HG02678 (cell line): Measurements from ENCODE around the gene KIAA1671.

Source experiments
- ATAC-seq: cut with Tn5 transposase; IDR thresholded peaks from one replicate; pipeline ENCODE4 v1.9.1; 2021; ENCODE audit warnings: mild to moderate bottlenecking, moderate library complexity; ENCODE audit not compliant: unreplicated experiment

KIAA1671 gene

GRCh38 chr22:25109878-25110595 is 157.5 kb downstream of the KIAA1671 start:
- ATAC-seq, result no peak

- ATAC-seq, result no peak
Observed at GRCh38 chr22:25110596-25110845, 158.0 kb downstream of the KIAA1671 start.

GRCh38 chr22:25110846-25111578 is 158.5 kb downstream of the KIAA1671 start:
- no peak for ATAC-seq

DNA sequence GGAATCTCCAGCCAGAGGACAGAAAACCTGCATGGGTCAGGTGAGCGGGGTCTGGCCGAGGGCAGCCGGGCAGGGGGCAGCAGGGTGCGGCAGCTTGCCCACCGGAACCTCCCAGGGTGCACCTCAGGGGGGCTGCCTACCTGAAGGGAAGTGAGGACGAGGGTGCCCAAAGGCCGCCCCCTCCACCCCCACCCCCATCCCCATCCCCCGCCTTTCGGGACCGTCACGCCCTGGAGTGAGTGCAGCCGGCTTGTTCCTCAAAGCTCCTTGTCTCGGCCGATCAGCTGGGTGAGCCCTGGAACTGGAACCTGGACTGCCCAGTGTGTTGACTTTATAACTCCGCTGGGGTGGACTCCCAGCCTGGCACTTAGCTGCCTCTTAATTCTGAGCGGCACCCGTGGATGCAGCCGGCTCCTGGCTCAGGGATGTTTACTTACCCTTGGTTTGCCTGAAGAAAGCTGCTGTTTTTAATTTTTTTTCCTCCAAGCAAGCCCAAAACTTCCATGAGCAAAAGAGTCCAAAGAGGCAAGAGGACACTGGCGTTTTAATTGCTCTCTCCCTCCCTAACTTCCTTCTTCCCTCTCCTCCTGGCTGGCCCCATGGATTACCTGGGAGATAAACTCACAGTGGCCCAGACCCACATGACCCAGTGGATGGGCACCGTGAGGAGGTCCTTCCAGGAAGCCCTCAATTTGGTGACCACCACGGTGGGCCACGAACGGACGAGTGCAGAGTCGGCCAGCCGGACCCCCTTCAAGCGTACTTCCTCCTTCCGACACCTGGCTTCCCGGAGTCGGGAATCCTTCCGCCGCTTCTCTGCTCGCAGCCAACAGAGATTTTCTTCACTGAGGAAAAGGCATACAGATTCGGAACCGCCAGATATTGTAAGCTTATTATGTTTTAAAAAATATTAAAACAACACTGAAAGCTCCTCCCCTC is 159.3 kb downstream of the KIAA1671 start:
- ATAC-seq, result no peak

- ATAC-seq, result no peak
Observed at GRCh38 chr22:25112538-25113253, 160.2 kb downstream of the KIAA1671 start.

DNA sequence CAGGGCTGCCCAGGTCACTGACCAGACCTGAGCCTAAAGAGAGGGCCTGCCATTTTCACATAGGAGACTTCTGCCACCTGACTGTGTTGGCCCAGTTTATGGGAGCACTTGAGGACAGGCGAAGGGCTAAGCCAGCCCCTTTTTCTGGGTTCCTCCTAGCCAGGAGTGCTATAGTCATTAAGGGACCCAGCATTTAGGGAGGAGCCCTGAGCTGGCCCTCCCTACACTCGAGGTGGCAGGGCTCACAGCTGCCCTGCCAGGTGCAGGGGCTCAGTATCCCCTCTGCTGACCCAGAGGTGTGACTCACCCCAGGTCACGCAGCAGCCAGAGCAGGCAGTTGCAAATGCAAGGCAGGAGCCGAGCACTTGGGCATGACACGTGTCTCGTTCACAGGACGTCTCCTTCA is 160.8 kb downstream of the KIAA1671 start:
- no peak for ATAC-seq

DNA sequence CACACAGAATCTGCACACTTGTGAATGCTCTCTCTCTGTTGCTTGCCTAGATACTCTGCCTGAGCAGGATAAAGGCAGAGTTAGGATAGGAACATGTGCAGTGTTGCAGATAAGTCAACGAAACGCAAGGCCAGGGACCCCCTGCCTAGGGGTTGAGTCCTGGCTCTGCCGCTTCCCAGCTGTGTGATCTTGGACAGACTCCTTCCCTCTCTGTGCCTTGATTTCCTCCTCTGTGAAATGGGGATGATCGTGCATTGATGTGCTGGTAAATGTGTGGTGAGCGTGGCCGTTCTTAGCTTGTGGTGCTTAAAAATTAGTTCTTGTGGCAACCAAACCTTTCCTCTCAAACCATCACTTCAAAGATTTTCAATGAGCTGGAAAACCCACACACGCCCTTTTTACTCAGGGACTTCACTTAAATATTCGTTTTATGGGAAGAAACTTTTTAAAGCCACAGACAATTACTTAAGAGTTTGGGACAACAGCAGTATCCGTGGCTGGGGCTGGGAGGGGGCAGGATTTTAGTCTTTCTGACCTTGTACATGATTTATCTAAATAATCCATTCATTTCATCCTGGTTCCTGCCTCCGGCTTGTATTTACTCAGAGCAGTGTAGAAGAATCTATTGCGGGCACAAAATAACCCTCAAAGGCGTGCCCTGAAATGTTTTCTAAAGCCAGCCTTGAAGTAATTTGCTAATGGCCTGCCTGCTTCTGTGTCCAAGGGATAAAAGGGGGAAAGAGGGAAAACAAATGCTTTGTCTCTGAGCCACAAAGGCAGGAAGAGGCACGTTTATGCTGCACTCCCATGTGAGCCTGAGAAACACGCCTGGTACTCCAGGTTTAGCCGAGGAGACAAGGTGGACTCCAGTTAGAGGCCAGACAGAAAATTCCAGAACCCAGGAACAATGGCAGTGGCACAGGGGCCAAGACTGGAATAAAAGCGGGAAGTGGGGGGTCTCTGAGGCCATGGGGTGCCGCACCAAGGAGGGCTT is 162.2 kb downstream of the KIAA1671 start:
- no peak for ATAC-seq

DNA sequence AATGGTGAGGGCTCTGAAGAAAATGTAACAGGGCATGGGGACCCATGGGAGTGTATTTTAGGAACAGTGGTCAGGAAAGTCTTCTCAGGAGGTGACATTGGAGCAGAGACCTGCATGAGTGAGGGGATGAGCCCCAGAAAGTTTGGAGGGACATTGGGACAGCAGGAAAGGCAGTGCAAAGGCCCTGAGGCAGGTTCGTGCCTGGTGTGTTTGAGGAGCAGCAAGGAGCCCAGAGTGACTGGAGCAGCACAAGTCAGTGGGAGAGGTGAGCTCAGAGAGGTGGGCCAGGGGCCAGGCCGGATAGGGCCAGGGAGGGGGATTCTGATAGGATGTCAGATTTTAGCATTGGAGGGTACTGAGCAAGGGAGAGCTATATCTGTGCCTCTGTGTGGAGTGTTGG is 167.1 kb downstream of the KIAA1671 start:
- no peak for ATAC-seq

DNA sequence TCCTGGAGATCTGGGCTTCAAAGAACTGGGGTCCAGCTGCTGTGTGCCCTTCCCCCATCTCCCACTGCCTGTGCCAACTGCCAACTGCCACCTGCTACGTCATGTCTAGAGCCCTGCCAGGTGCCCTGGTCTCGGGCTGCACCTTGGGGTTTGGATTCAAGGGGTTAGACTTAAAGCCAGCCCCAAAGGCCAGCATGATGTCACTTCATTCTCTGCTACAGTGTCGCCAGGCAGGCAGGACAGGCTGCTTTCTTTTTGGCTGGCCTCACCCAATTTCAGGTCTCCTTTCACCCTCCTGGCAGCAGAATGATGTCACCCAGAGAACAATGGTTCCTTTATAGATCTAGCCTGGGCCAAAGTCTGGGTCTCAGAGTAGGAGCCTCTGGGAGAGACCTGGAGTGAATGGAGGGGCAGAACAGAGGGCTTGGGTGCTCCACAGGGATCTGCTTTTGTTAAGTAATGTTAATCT is 167.6 kb downstream of the KIAA1671 start:
- no peak for ATAC-seq

DNA sequence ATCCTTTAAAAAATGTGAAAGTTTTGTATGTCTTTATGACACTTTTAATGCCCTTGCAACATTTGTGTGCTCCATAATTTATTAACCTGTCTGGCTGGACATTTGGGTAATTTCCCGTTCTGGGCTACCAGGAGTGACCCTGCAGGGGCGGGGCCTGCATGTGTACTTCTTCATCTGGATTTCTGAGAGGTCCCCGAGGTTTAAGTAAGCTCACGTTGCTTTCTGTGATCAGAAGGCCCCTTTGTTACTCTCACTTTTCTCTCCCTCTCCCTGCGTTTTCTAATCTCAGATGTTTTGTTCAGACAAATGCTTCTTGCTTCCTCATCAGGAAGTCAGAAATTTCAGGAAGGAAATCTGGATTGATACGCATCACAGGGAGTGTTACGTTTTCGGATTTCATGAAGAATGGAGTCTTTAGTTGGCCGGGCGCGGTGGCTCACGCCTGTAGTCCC is 168.3 kb downstream of the KIAA1671 start:
- no peak for ATAC-seq

GRCh38 chr22:25122136-25122764 is 169.7 kb downstream of the KIAA1671 start:
- ATAC-seq, result no peak

DNA sequence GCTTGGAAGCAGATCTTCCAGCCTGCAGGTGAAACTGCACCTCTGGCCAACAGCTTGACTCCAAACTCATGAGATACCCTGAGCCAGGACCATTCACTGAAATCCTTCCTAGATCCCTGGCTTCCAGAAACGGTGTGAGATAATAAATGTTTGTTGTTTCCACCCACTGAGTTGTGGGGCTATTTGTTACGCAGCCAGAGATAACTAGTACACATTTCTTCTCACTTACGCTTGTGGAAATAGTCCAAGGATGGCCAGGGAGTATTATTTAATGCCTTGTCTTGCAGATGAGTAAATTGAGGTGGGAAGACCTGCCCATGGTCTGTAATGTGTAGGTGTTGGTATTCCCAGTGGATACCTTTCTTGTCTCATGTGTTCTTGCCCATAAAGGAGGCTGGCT is 171.2 kb downstream of the KIAA1671 start:
- ATAC-seq, result no peak

- ATAC-seq, result no peak
Observed at GRCh38 chr22:25125693-25126357, 173.3 kb downstream of the KIAA1671 start.

DNA sequence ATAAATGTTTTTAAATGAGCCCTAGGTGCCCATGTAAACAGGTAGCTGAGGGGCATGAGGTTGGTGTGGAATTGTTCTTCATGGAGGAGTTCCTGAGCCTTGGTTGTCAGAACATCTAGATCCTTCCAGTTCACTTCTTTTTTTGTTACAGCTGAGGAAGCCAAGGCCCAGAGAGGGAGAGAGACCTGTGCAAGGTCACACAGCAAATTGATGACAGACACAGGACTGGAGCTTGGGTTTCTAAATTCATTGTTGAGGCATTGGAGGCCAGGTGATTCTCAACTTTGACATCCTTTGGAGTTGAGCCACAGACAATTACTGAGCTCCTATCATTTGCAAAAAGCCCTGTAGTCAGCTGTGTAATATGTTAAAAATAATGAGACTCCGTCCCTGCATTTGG is 174.0 kb downstream of the KIAA1671 start:
- ATAC-seq, result no peak

- ATAC-seq, result no peak
Observed at GRCh38 chr22:25127318-25127717, 174.8 kb downstream of the KIAA1671 start.

GRCh38 chr22:25130462-25130861 is 177.9 kb downstream of the KIAA1671 start:
- no peak for ATAC-seq

DNA sequence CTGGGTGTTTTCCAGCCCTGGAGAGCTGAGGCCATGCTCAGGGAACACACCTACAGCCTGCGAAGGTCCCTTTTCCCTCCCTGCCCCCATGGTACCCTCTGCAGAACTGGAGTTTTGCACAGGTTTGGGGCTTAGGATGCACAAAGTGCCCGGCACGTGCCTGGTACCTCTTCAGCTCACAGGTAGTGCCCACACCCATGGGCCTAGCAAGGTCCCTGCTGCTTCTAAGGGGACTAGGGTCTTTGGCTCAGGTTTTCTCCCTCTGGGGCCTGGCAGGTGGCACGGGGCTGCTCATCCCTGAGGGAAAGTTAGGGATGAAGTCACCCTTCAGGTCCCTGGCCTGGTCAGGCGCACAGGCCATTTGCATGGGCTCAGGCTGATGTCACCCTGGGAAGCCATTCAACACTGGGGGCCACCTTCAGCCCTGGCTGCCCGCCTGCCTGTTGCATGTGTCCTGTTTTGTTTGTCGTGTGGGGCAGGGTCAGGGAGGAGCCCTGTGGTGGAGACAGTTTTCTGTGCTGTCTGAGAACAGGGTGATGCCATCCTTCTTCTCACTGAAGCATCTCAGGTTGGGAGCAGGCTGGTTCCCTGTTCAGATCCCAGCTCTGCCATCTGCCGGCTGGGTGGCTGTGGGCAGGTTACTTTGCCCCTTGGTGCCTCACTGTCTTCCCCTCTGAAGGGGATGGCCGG is 178.8 kb downstream of the KIAA1671 start:
- no peak for ATAC-seq

DNA sequence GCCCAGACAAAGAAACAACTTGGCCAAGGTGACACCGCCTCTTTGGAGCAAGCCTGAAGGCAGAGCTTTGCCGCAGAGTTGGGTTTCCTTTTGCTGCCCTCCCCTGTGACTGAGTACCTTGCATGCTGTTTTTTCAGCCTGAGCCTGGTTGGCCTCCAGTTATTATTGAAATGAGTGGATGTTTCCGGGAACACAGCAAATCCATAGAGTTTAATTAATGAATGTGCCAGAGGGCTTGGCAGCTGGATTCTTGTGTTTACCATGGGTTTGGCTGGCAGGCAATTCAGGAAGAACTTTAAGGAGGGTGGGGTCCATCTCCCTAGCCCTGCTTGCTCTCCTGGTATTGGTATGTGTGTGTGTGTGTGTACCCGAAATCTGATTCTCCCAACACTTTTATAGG is 181.5 kb downstream of the KIAA1671 start:
- ATAC-seq, result no peak
